ENCODE data around the gene APOL3. TPM values are rescaled to one million over a fixed set of nuclear protein-coding genes. Genes with fewer than 3 reads are reported as not detected.
"Not testable (repeated sequence)": the region's sequence is repeated elsewhere in the genome, so short reads cannot be mapped to it uniquely, and the experiment has no call there.

APOL3 gene
- total RNA-seq, result 131 and 143 TPM in 2 replicates

- intact Hi-C loops (cut with micrococcal nuclease), result loop anchor here (1.0 kb wide), 1 partner anchor 78 kb away; no protein-coding TSS in a partner anchor
These were observed at the start of gene APOL3 for GRCh38 chr22:36160499-36160942. Gene APOL3, minus strand, starts transcription at chr22:36160755. Its CDS starts 11,700 bp downstream, at chr22:36149055.

GRCh38 chr22:36210224-36210623 is 49.7 kb upstream of the APOL3 start:
- intact Hi-C loops (cut with micrococcal nuclease), result no loop called here

GRCh38 chr22:36209488-36209908 is 48.9 kb upstream of the APOL3 start:
- intact Hi-C loops (cut with micrococcal nuclease), result not testable (repeated sequence)

GRCh38 chr22:36208914-36209313 is 48.4 kb upstream of the APOL3 start:
- intact Hi-C loops (cut with micrococcal nuclease), result no loop called here

GRCh38 chr22:36208162-36208765 is 47.7 kb upstream of the APOL3 start:
- intact Hi-C loops (cut with micrococcal nuclease), result no loop called here

- intact Hi-C loops (cut with micrococcal nuclease), result no loop called here
These were observed 45.7 kb upstream of the APOL3 start for GRCh38 chr22:36206255-36206654.

- intact Hi-C loops (cut with micrococcal nuclease), result not testable (repeated sequence)
These were observed 45.0 kb upstream of the APOL3 start for GRCh38 chr22:36205573-36205972.

GRCh38 chr22:36204632-36205015 is 44.1 kb upstream of the APOL3 start:
- intact Hi-C loops (cut with micrococcal nuclease), result no loop called here

GRCh38 chr22:36204001-36204631 is 43.6 kb upstream of the APOL3 start:
- intact Hi-C loops (cut with micrococcal nuclease), result no loop called here

- intact Hi-C loops (cut with micrococcal nuclease), result not testable (repeated sequence)
These were observed 42.9 kb upstream of the APOL3 start for GRCh38 chr22:36203441-36203840.

GRCh38 chr22:36202906-36203305 is 42.4 kb upstream of the APOL3 start:
- intact Hi-C loops (cut with micrococcal nuclease), result not testable (repeated sequence)

- intact Hi-C loops (cut with micrococcal nuclease), result no loop called here
These were observed 41.2 kb upstream of the APOL3 start, which contains the start of gene APOL4 for GRCh38 chr22:36201630-36202319. Gene APOL4, minus strand, starts transcription at chr22:36201809. Its CDS starts 75 bp downstream, at chr22:36201734.

- intact Hi-C loops (cut with micrococcal nuclease), result not testable (repeated sequence)
These were observed 40.5 kb upstream of the APOL3 start for GRCh38 chr22:36201025-36201424.

GRCh38 chr22:36199001-36199551 is 38.5 kb upstream of the APOL3 start:
- intact Hi-C loops (cut with micrococcal nuclease), result no loop called here

- intact Hi-C loops (cut with micrococcal nuclease), result no loop called here
These were observed 38.0 kb upstream of the APOL3 start for GRCh38 chr22:36198536-36198935.

GRCh38 chr22:36197514-36198146 is 37.1 kb upstream of the APOL3 start:
- intact Hi-C loops (cut with micrococcal nuclease), result no loop called here

- intact Hi-C loops (cut with micrococcal nuclease), result no loop called here
These were observed 36.5 kb upstream of the APOL3 start for GRCh38 chr22:36197065-36197440.

GRCh38 chr22:36196254-36197064 is 35.9 kb upstream of the APOL3 start:
- intact Hi-C loops (cut with micrococcal nuclease), result no loop called here

- intact Hi-C loops (cut with micrococcal nuclease), result loop anchor here (2.0 kb wide), 1 partner anchor 82 kb away; no protein-coding TSS in a partner anchor
These were observed 34.4 kb upstream of the APOL3 start for GRCh38 chr22:36194971-36195370.

GRCh38 chr22:36194385-36194784 is 33.8 kb upstream of the APOL3 start:
- intact Hi-C loops (cut with micrococcal nuclease), result loop anchor here (2.0 kb wide), 1 partner anchor 82 kb away; no protein-coding TSS in a partner anchor

GRCh38 chr22:36193577-36193976 is 33.0 kb upstream of the APOL3 start:
- intact Hi-C loops (cut with micrococcal nuclease), result no loop called here
